OCI-LY3 (cell line): ENCODE data around the gene SCAMP5.

ENCODE experiments used
- EZH2phosphoT487 ChIP-seq: fragments of 200-600 bp; shearing (Covaris generic); IDR thresholded peaks from 2 replicates; pipeline ENCODE4 v1.6.1; 2018; ENCODE audit warnings: antibody characterized with exemption, mixed run types, low read depth
- TF ChIP-seq, protein P1 (sequence below): fragments of 200-600, 300-600 bp; sonication (generic); IDR thresholded peaks from 2 replicates; pipeline ENCODE4 v1.5.1; 2014; ENCODE audit warnings: antibody characterized with exemption, low read length, low read depth

DNA sequence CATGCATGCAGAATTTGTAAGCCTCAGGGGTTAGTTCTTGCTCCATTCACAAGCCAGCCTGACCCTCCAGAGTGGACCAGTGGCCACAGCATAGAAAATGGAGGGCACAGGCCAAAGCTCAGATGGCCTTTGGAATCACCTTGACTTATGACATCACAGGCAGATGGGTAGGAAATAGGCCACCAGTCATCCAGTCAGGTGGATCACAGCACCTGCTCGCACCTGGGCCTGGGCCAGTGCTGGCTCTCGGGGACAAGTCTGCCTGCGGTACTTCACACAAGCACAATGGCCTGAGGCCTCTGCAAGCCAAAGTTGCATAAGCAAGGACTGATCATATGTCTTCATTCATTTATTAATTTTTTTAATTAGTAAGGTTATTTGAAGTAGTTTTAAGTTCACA lies 67.3 kb downstream of the SCAMP5 start:
- TF ChIP-seq, protein P1, sequence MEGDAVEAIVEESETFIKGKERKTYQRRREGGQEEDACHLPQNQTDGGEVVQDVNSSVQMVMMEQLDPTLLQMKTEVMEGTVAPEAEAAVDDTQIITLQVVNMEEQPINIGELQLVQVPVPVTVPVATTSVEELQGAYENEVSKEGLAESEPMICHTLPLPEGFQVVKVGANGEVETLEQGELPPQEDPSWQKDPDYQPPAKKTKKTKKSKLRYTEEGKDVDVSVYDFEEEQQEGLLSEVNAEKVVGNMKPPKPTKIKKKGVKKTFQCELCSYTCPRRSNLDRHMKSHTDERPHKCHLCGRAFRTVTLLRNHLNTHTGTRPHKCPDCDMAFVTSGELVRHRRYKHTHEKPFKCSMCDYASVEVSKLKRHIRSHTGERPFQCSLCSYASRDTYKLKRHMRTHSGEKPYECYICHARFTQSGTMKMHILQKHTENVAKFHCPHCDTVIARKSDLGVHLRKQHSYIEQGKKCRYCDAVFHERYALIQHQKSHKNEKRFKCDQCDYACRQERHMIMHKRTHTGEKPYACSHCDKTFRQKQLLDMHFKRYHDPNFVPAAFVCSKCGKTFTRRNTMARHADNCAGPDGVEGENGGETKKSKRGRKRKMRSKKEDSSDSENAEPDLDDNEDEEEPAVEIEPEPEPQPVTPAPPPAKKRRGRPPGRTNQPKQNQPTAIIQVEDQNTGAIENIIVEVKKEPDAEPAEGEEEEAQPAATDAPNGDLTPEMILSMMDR = no peak
- TF ChIP-seq EZH2phosphoT487 = no peak
